Gastroesophageal sphincter (tissue), 4 donors: Measurements from ENCODE around the gene NDRG2. TPM values are rescaled to one million over a fixed set of nuclear protein-coding genes. Genes with fewer than 3 reads are reported as not detected.

ENCODE experiments used
- ATAC-seq: fragments of 150-250 bp; one replicate; pipeline ENCODE4 v1.9.1; 2016; ENCODE audit warnings: mild to moderate bottlenecking, moderate library complexity
- H3K27ac ChIP-seq, 4 donors: fragments of 200-600 bp; sonication (generic) in 3 of 4; 1 replicate in 3 of 4; 2 replicates in 1 of 4; pipeline ENCODE4 v1.5.1; 2016 to 2019
- H3K27me3 ChIP-seq: fragments of 200-600 bp; sonication (generic); one replicate; pipeline ENCODE4 v1.5.1; 2019
- H3K36me3 ChIP-seq, 2 donors: fragments of 200-600 bp; sonication (generic); one replicate each; pipeline ENCODE4 v1.5.1; 2019; ENCODE audit warnings: control low read depth in 1 of 2
- H3K4me1 ChIP-seq, 3 donors: fragments of 200-600 bp; sonication (generic); 1 replicate in 2 of 3; 2 replicates in 1 of 3; pipeline ENCODE4 v1.5.1; 2016 to 2019; ENCODE audit warnings: control low read depth in 2 of 3
- H3K4me3 ChIP-seq, 2 donors: fragments of 200-600 bp; sonication (generic); one replicate each; pipeline ENCODE4 v1.5.1; 2019; ENCODE audit warnings: mild to moderate bottlenecking in 1 of 2, moderate library complexity in 1 of 2
- H3K9me3 ChIP-seq, 3 donors: fragments of 200-600 bp; sonication (generic); one replicate each; pipeline ENCODE4 v1.5.1; 2017 to 2019; ENCODE audit warnings: control low read depth in 2 of 3
- EP300 ChIP-seq: sonication (generic); formaldehyde crosslinking; IDR thresholded peaks from one replicate; pipeline ENCODE4 v1.6.1; 2017; ENCODE audit warnings: antibody characterized with exemption, mild to moderate bottlenecking
- POLR2A ChIP-seq, 2 donors: fragments of 450-650 bp; IDR thresholded peaks; one replicate each; pipeline ENCODE4 v1.6.1; 2017; ENCODE audit warnings: antibody characterized with exemption in 2 of 2, mild to moderate bottlenecking in 2 of 2, moderate library complexity in 1 of 2
- POLR2AphosphoS5 ChIP-seq: sonication (generic); formaldehyde crosslinking; IDR thresholded peaks from one replicate; pipeline ENCODE4 v1.6.1; 2017; ENCODE audit warnings: antibody characterized with exemption
- WGBS, 2 donors: methylation state at CpG; one replicate each; pipeline ENCODE4 v1.1.5; 2018; ENCODE audit warnings: low coverage in 1 of 2; 5-methylcytosine and 5-hydroxymethylcytosine counted together
- total RNA-seq, 4 donors: library from RNA; depleted of rRNA; stranded (reverse); fragments of >200 nt; gene quantifications; one replicate each; pipeline ENCODE4 v1.1.0, GENCODE V29; 2016
- TF ChIP-seq, protein P1 (sequence below), 4 experiments: fragments of 200-600 bp in 2 of 4; fragments of 450-650 bp in 2 of 4; sonication (generic) in 1 of 4; IDR thresholded peaks; one replicate each; pipeline ENCODE4 v1.5.1; 2017 to 2019; ENCODE audit warnings: antibody characterized with exemption in 4 of 4, mild to moderate bottlenecking in 2 of 4, moderate library complexity in 2 of 4

Gene NDRG2
- total RNA-seq, 4 donors from 2014 or later: 155 to 259 (median 187) TPM

DNA sequence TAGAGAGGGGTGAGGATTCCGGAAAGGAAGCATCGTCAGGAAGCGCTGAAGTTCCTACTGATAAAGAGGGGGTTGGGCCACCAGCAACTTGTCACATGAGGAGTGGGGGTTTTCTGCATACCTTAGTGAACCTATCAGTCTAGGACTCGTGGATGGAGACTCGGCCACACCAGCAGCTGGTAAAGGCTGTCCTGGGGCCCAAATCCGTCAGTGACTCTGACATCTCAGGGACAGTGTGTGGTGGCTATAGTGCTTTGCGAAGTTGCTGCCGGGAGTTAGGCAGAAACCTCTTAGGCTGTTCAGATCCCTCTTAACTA lies 53.2 kb downstream of the NDRG2 start:
- TF ChIP-seq EP300: no peak
- no peak for TF ChIP-seq POLR2A (IDR thresholded peaks at IDR 0.05)
- Histone ChIP-seq H3K9me3 (no peaks in the 10 kb centered on the region), H3K36me3 (no peaks in the 10 kb centered on the region), H3K4me1 (peaks cover 0 to 14% (median 0%) of the 10 kb centered on the region in 3 donors), H3K4me3 (peak overlapping the region in 1 of 2 donors; percentile 64), H3K27ac (peak overlapping the region in 3 of 4 donors; percentile 75 to 86 (median 78)), H3K27me3 (no peaks in the 10 kb centered on the region)
- WGBS, 2 donors: 0 to 17% methylated on average over 2 to 6 of the region's 8 CpGs
- ATAC-seq: peak; percentile 35

DNA sequence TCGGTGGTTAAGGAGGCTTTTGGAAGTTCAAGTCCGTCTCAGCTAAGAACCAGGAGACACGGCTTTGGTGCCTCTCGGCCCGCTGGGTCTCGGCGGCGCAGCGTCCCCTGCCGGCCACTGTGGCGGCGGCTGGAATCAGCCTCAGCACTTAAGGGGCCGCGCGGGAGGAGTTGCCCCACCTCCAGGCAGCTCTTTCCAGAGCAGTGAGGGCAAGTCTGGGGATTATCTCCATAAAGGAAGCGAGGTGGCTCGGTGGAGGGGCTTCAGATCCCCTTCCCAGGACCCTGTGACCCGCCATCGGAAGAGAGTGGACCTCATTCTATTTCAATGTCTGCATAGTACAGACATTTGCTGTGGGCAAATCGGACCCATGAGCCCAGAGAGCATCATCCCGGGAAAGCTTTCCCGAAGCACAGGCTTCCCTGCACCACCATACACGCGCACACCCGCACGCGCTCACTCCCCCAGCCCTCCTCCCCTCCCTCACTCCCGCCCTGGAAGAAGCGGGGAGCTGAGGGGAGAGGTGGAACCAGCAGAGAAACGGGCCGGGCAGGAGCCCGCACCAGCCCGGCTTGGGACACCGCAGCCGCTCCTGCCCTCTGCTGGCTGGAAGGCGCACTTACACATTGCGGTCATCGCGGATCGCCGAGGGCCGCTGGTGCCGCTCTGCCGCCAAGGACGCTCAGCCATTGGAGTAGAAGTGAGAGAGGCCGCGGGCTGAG lies 53.7 kb downstream of the NDRG2 start:
- peaks cover 0 to 14% (median 0%) of the 10 kb centered on the region in 3 donors for H3K4me1 ChIP-seq
- no peaks in the 10 kb centered on the region for H3K9me3 ChIP-seq
- no peaks in the 10 kb centered on the region for H3K36me3 ChIP-seq
- H3K4me3 ChIP-seq: peak overlapping the region; percentile 43 to 64
- ATAC-seq: peak; percentile 96
- H3K27me3 ChIP-seq: peaks cover 3% of the 10 kb centered on the region
- no peak for TF ChIP-seq EP300
- no peak for TF ChIP-seq POLR2AphosphoS5
- TF ChIP-seq, protein P1, sequence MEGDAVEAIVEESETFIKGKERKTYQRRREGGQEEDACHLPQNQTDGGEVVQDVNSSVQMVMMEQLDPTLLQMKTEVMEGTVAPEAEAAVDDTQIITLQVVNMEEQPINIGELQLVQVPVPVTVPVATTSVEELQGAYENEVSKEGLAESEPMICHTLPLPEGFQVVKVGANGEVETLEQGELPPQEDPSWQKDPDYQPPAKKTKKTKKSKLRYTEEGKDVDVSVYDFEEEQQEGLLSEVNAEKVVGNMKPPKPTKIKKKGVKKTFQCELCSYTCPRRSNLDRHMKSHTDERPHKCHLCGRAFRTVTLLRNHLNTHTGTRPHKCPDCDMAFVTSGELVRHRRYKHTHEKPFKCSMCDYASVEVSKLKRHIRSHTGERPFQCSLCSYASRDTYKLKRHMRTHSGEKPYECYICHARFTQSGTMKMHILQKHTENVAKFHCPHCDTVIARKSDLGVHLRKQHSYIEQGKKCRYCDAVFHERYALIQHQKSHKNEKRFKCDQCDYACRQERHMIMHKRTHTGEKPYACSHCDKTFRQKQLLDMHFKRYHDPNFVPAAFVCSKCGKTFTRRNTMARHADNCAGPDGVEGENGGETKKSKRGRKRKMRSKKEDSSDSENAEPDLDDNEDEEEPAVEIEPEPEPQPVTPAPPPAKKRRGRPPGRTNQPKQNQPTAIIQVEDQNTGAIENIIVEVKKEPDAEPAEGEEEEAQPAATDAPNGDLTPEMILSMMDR (IDR thresholded peaks at IDR 0.05): peak; percentile 77 to 95 (median 88)
- no peak for TF ChIP-seq POLR2A (IDR thresholded peaks at IDR 0.05)
- 0% methylated on average over 2 to 12 of the region's 47 CpGs for WGBS, 2 donors
- H3K27ac ChIP-seq: peak overlapping the region in 3 of 4 donors; percentile 75 to 86 (median 78)

DNA sequence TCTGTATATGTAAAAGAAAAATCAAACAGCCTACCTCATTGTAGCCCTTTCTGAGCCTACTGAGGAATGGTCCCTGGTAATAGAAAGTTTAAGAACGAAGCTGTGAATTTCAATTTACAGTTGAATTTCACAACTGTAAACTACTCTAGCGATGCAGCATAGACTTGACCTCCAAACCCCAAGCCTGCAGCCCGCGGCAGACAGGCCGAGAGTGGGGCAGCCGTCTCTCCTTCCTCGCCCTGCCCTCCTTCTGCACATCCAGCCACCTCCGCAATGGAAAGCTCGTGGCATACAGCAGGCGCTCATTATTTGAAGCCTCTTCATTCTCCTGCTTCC lies 54.2 kb downstream of the NDRG2 start:
- Histone ChIP-seq H3K4me3 (peak overlapping the region; percentile 43 to 64), H3K36me3 (no peaks in the 10 kb centered on the region), H3K4me1 (peaks cover 0 to 14% (median 0%) of the 10 kb centered on the region in 3 donors), H3K9me3 (no peaks in the 10 kb centered on the region), H3K27me3 (peaks cover 5% of the 10 kb centered on the region), H3K27ac (peak overlapping the region in 3 of 4 donors; percentile 75 to 86 (median 78))
- 7 to 12% methylated on average over 9 to 10 of the region's 10 CpGs for WGBS, 2 donors
- no peak for ATAC-seq
- TF ChIP-seq POLR2A (IDR thresholded peaks at IDR 0.05) (no peak), POLR2AphosphoS5 (no peak), EP300 (no peak)
- TF ChIP-seq, protein P1 (IDR thresholded peaks at IDR 0.05): no peak

DNA sequence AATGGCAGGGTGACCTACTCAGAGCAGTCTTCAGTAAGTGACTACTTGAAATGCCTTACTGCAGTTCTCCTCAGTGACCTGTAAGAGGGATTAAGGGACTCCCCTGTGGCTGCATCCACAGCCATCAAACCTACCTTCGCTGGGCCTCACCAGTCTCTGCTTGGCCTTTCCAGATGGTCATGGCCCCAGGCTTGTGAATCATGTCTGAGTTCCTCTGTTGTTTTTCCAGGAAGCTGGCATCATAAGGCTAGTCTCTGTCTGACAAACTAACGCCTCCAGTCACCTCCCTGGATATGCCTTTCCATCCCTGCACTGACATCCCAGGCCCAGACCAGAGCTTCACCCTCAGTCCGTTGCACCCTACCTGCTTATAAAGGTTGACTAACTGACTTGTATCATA lies 55.5 kb downstream of the NDRG2 start:
- whole genome bisulfite sequencing, 2 donors: 86 to 93% methylated on average over 2 of the region's 3 CpGs
- TF ChIP-seq POLR2AphosphoS5 (no peak), POLR2A (IDR thresholded peaks at IDR 0.05) (no peak), EP300 (no peak)
- TF ChIP-seq, protein P1 (IDR thresholded peaks at IDR 0.05): no peak

More for the DNA sequence above, 55.5 kb downstream of the NDRG2 start:
- ATAC-seq: no peak
- H3K27ac ChIP-seq: no peak overlapping the region
- H3K4me1 ChIP-seq: peaks cover 0 to 14% (median 0%) of the 10 kb centered on the region in 3 donors
- H3K36me3 ChIP-seq: no peaks in the 10 kb centered on the region
- H3K4me3 ChIP-seq: no peak overlapping the region
- H3K9me3 ChIP-seq: no peaks in the 10 kb centered on the region
- H3K27me3 ChIP-seq: peaks cover 12% of the 10 kb centered on the region

Other genes with a start within 250 kb of the NDRG2 start
- gene RNASE6, start 243.8 kb downstream of the NDRG2 start, total RNA-seq: 10 to 100 TPM in 1 of 4 donors, 1 to 10 TPM in 3; 4.0 to 22.5 (median 6.5) TPM
- 100 to 1,000 TPM in 3 of 4 donors, 10 to 100 TPM in 1; 87.2 to 780 (median 336) TPM for gene RNASE1, start 222.2 kb downstream of the NDRG2 start, total RNA-seq
- gene RNASE3, start 133.7 kb downstream of the NDRG2 start, total RNA-seq: not detected
- gene RNASE2, start 69.6 kb downstream of the NDRG2 start, total RNA-seq: 1 to 10 TPM in 2 of 4 donors, under 1 TPM in 1, not detected in 1; 0.93 to 7.2 (median 1.8) TPM
- 10 to 100 TPM; 25.2 to 94.9 (median 64.1) TPM for gene METTL17, start 35.1 kb downstream of the NDRG2 start, total RNA-seq
- under 1 TPM in 1 of 4 donors, not detected in 3; 0.59 TPM for gene SLC39A2, start 25.8 kb downstream of the NDRG2 start, total RNA-seq
- gene TPPP2, start 5.2 kb upstream of the NDRG2 start, total RNA-seq: not detected
- gene RNASE13, start 9.7 kb upstream of the NDRG2 start, total RNA-seq: not detected
- under 1 TPM in 1 of 4 donors, not detected in 3; 0.23 TPM for gene RNASE7, start 17.3 kb upstream of the NDRG2 start, total RNA-seq
- not detected for gene RNASE8, start 32.8 kb upstream of the NDRG2 start, total RNA-seq
- gene ARHGEF40, start 45.2 kb upstream of the NDRG2 start, total RNA-seq: 10 to 100 TPM; 18.6 to 37.6 (median 26.8) TPM
- 100 to 1,000 TPM in 1 of 4 donors, 10 to 100 TPM in 3; 42.5 to 112 (median 77.4) TPM for gene ZNF219, start 73.6 kb upstream of the NDRG2 start, total RNA-seq
- gene TMEM253, start 76.0 kb upstream of the NDRG2 start, total RNA-seq: under 1 TPM in 1 of 4 donors, not detected in 3; 0.94 TPM
- not detected for gene OR5AU1, start 131.0 kb upstream of the NDRG2 start, total RNA-seq
- 100 to 1,000 TPM; 356 to 544 (median 505) TPM for gene HNRNPC, start 244.4 kb upstream of the NDRG2 start, total RNA-seq